SIG-M5 treated with dmso at 0.1 percent for 504 hours (cell line): ENCODE measurements around the gene ANAPC13.

Experiments used
- DNase-seq: peaks from one replicate; lab custom pipeline; 2025; ENCODE audit not compliant: unreplicated experiment; lab: John Stamatoyannopoulos, UW

ANAPC13 gene

GRCh38 chr3:134483195-134483900 is 2.4 kb downstream of the ANAPC13 start:
- no peak for DNase-seq

- no peak for DNase-seq
Measured at GRCh38 chr3:134482622-134483021, 3.2 kb downstream of the ANAPC13 start.

GRCh38 chr3:134481166-134481565 is 4.6 kb downstream of the ANAPC13 start:
- DNase-seq: no peak

- no peak for DNase-seq
Measured at GRCh38 chr3:134480546-134480945, 5.2 kb downstream of the ANAPC13 start.

- DNase-seq: no peak
Measured at GRCh38 chr3:134477938-134478337, 7.8 kb downstream of the ANAPC13 start.

- DNase-seq: no peak
Measured at GRCh38 chr3:134477002-134477401, 8.8 kb downstream of the ANAPC13 start.

- DNase-seq: no peak
Measured at GRCh38 chr3:134476306-134476705, 9.5 kb downstream of the ANAPC13 start.

- no peak for DNase-seq
Measured at GRCh38 chr3:134474956-134475355, 10.8 kb downstream of the ANAPC13 start.

- peak; percentile 69 for DNase-seq
Measured at GRCh38 chr3:134473868-134474546, 11.8 kb downstream of the ANAPC13 start.

- no peak for DNase-seq
Measured at GRCh38 chr3:134472831-134473230, 13.0 kb downstream of the ANAPC13 start.

- no peak for DNase-seq
Measured at GRCh38 chr3:134471521-134472193, 14.1 kb downstream of the ANAPC13 start.

GRCh38 chr3:134468519-134468918 is 17.3 kb downstream of the ANAPC13 start:
- no peak for DNase-seq

- no peak for DNase-seq
Measured at GRCh38 chr3:134466331-134466730, 19.5 kb downstream of the ANAPC13 start.

- DNase-seq: no peak
Measured at GRCh38 chr3:134464689-134465365, 21.0 kb downstream of the ANAPC13 start.

- DNase-seq: no peak
Measured at GRCh38 chr3:134464064-134464688, 21.6 kb downstream of the ANAPC13 start.

- DNase-seq: no peak
Measured at GRCh38 chr3:134463676-134464063, 22.1 kb downstream of the ANAPC13 start.

GRCh38 chr3:134462331-134462941 is 23.3 kb downstream of the ANAPC13 start:
- DNase-seq: no peak

GRCh38 chr3:134460965-134461364 is 24.8 kb downstream of the ANAPC13 start:
- DNase-seq: no peak

GRCh38 chr3:134459562-134459961 is 26.2 kb downstream of the ANAPC13 start:
- no peak for DNase-seq

GRCh38 chr3:134458406-134458945 is 27.3 kb downstream of the ANAPC13 start:
- DNase-seq: no peak
